Fibroblast of the conjunctiva (primary cell): ENCODE results near the gene CTNNA3.

Experiments used
- DNase-seq: peaks from one replicate; pipeline ENCODE4 v3.0.0-alpha.2; 2010; ENCODE audit warnings: low read depth

The CTNNA3 gene

DNA sequence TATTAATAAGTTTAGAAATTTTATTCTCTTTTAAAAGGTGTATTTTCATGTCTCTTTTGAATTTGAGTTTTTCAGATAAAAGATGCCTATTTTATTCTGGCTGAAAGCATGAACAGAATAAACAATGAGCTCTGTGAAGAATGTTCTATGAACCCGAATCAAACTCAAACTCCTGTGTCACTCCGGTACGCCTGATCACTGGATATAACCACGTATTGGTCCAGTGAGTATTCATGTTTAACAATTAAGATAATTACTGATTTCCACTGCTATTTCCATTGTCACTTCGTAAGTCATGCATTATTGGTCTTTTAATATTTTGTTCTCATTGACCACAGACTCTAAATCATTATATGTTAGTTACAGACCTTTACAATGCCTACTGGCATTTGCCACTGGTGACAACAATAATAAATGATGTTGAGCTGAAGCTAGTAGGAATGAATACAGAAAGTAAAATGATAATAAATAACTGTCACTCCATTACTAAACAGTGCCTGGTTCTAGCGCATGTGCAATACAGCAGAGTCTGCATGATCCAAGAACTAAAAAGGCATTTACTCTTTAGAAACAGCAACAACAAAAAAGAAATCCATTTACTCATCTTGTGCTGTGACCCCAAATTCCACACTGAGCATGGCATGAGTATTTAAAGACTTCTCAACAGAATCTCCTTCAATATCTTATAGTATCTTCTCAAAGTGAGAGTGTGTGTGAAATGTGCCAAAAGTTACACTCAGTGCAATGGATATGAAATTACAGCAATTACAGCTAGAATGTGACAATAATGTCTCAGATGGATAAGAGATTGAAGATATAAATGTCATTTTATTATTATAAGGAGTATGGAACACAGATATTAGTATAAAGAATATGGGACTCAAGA, 1597.2 kb downstream of the CTNNA3 start:
- no peak for DNase-seq

DNA sequence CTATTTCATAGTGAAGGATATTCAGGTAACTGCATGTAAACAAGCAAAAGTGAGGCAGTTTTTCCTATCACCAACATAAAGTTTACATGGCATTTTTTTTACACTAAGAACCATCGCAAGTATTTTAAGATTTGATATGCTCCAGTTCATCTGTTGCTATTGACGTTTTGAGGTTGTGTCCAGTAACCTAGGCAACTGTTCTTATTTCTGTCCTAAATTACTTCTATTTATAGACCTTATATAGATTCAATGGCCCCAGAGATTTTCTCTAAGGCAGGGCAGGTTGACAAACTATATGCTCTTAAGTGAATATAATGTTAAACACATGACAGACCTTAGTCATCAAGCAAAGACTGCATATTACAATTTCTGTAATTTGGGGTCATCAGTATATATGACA, 1600.4 kb downstream of the CTNNA3 start:
- DNase-seq, result no peak

DNA sequence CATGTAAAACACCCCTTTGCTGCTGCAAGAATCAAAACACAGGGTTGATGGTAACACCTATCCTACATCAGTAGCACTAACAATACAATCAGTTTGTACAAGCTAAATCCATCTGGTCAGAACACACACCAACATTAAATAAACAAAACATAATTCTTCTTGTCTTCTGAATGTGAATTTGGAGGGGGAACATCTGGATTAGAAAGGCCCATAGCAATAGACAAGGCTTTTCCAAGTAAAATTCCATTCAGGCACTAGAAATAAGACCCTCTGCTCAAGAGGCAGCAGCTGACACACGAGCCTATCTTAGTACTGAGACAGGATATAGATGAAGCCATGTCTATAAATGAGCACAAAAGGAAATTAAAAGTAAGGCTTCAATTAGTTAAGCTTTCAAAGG, 1610.1 kb downstream of the CTNNA3 start:
- no peak for DNase-seq

DNA sequence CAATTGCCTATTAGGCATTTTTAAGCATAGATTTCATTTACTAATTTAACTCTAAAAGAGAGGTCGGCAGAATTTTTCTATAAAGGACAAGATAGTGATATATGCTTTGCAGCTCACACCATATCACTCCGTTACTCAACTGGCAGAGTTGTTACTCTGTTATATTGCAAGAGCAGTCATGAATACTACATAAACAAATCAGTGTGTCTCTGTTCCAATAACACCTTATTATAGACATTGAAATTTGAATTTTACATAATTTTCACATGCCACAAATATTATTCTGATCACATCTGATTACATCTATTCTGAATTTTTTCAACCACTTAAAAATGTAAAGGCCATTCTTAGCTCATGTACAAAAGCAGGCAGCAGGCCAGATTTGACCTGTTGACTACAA, 1624.1 kb downstream of the CTNNA3 start:
- no peak for DNase-seq

DNA sequence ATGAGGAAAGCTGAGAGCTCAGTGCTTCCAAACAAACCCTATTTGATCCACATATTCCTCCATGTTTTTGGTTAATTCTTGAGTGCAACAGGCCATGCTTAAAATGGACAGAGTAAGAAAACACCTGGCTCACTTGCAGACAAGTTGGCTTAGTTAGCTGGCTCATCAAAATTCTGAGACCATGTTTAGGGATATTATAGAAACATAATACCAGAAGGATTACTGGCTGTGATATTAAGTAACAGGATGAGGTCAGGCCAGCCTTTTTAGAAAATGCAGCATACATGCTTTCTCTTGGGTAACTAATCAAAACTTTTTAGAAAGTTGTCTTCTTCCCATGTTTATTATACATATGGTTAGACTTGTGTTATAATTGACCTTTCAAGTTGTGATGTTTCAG, 1637.4 kb downstream of the CTNNA3 start:
- no peak for DNase-seq

DNA sequence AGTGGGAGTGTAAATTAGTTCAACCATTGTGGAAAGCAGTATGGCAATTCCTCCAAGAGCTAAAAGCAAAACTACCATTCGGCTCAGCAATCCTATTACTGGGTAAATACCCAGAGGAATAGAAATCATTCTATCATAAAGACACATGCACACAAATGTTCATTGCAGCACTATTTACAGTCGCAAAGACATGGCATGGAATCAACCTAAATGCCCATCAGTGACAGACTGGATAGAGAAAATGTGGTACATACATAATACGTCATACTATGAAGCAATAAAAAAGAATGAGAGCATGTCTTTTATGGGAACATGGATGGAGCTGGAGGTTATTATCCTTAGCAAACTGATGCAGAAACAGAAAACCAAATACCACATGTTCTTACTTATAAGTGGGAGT, 1646.7 kb downstream of the CTNNA3 start:
- DNase-seq, result no peak

DNA sequence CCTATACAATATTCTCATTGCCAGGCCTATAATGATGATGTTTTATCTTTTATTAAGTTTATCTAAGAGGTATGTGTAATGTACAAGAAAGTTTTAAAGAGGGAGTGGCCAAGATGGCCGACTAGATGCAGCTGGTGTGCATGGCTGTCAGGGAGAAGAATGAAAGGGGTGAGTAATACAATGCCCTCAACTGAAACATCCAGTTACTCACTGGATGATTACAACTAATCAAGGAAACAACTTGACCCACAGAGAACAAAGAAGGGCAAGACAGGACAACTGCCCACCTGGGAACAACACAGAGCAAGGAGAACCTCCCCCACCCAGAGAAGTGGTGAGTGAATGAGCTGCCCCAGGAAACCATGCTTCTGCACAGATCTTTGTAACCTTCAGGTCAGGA, 1650.1 kb downstream of the CTNNA3 start:
- no peak for DNase-seq

DNA sequence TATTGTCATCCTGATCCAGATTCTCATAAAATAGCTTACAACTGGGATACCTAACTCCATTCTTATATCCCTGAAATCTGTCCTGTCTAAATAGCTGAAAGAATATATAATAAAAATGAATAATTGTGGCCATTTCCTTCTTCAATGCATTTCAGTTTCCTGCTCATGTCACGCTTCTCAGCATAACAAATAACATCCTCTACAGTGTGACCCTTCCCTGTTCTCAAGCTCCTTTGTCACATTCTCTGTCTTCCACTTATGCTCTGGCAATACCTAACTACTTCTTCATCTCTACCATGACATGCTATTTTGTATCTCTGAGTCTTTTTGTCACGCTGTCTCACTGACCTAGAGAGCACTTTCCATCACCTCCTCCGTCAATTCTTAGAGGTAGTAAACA, 1654.2 kb downstream of the CTNNA3 start:
- DNase-seq, result no peak

DNA sequence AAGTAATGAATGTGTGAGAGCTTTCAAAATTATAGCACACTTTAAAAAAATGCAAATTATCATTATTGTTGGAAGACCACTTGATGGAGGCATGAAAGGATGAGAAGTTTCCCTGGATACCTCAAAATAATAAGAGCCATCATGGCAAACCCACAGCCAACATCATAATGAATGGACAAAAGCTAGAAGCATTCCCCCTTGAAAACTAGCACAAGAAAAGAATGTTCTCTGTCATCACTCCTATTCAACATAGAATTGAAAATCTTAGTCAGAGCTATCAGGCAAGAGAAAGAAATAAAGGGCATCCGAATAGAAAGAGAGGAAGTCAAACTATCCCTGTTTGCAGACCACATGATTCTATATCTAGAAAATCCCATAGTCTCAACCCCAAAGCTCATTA, 1657.4 kb downstream of the CTNNA3 start:
- DNase-seq, result no peak

DNA sequence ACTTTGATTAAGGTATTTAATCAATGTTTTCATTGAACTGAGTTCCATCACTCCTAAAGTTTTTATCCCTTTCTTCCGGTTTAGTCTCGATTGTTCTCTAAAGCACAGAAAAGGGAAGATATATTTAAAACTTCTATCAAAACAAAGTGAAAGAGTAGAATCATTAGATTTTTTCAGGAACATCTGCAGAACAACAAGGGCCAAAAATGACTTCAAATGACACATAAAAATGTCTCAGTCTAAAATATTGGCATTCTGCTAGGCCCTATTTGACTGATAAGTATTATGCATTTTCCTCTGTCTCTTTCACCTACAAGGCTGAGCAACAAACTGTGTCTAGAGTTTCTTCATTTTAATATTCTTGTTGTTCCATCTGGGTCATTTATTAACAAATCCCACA, 1669.7 kb downstream of the CTNNA3 start:
- DNase-seq, result no peak

DNA sequence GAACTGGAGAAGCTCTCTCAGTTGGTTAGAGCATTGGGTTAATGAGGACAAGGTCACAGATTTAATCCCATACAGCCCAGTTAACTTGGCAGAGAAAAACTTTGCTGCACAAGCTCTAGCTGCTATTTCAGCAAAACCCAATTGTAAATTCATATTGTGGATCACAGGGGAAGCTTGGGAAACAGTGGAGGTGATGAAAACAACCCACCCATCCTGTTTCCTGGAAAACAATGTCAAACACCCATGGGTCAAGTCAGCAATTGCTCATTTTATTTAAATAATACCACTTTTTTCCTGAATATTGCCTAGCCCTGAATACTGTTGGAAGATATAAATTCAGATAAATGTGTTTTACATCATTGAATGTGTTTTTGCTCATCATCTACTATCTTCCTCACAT, 1670.8 kb downstream of the CTNNA3 start:
- DNase-seq, result no peak

DNA sequence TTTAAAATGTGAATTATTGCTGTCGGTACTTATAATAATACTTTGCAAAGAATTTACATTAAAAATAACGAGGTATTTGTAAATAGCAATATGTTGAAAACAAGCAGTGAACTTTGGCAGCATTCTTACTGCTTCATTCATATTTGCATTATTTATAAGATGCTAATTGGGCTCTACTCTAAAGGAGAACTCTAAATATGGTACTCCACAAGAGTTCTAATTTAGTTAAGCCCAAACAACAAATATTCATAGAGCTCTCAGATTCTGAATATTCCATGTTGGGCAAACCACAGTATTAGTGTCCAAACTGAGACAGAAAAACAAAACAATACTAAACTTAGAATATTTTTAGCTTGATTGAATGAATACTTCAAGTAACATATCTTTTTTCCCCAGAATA, 1674.6 kb downstream of the CTNNA3 start:
- no peak for DNase-seq

DNA sequence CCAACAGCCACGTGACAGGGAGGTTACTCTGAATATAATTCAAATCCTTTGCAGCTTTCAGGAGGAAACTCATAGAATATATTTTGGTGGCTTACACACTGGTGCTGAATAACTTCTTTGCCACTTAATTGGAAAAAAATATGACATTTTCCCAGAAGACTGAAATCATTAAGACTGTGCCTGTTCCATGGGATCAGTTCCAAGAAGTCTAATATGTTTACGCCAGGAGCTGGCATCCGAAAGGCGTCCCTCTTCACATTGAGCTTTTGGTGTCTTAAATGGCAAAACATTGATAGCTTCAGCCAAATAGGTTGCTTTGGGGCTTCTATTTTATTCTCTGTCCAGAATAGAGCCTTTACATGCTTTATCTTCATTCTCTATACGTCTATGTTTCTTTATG, 1687.8 kb downstream of the CTNNA3 start:
- DNase-seq, result no peak

DNA sequence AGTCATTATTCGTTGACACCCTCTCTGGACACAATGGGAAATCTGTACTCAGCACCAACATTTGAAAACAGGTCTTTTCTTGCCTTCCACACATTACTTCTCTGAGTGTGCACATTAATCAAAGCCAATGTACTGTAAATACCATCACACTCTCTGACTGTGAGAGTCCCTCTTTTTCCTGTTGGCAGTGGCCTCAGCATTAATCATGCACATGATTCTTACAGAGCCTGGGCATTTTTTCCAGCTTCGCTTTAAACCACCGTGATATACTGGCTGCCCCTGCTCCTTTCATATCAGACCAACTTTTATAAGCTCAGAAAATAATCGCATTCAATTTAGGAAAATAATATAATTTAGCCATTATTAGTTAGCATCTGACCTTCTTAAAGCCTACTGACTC, 1689.6 kb downstream of the CTNNA3 start:
- no peak for DNase-seq

DNA sequence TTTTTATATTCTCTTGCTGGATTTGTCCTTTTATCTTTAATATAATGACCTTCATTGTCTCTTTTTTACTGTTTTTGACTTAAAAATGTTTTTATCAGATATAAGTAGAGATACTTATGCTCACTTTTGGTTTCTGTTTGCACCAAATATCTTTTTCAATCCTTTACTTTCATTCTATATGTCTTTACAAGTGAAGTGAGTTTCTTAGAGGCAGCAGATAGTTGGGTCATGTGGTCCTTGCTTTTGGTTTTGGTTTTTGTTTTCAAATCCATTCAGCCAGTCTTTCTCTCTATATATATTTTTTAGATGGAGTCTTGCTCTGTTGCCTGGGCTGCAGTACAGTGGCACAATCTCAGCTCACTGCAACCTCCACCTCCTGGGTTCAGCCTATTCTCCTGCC, 1702.5 kb downstream of the CTNNA3 start:
- DNase-seq, result no peak

DNA sequence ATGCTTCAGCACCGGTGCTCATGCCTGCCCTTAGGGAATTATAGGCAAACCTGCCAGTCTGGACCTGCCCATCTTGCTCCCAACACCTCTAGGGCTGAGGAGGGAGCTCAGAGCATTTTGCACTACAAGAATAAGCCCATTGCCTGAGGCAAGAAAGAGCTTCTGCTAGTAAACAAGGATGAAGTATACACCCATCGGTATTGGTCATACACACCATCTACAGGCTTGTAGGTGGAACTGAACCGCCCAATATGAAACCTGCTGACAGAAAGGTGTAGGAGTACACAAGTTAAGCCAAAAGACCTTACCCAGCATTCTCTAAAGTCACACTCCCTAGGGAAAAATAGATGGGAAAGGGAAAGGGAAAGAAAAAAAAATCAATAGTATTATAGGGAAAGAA, 1727.1 kb downstream of the CTNNA3 start:
- DNase-seq, result no peak

DNA sequence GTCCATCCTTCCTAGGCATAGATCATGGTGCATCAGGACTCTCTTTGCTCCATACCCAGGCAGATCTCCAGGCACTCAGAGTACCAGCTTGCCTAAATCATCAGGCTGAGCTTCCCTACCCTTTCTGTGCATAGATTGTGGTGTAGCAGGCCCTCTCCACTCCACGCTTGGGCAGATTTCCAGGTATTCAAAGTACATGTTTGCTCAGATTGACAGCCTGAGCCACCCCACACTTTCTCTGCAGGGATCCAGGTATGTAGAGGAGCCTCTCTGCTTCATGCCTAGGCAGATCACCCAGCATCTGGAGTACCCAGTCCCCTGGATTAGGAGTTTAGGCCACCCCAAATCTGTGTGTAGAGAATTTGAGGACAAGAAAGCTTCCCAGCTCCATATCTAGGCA, 1727.6 kb downstream of the CTNNA3 start:
- no peak for DNase-seq

DNA sequence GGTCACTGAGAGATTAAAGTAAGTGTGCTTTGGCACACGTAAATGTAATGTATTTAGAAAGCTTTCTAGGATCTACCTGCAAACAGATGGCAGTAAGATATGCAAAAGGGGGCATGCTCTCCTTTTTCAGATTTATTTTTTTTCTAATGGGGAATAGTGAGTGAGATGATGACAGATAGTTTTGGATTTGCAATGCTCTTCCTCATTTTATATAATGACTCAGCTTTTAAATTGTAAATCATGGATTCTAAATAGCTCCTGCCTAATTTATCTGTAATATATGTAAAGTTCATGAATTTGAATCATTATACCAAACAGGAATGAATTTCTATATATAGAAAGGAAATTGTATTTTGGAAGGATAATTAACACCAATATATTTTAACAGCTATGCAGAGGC, 1731.8 kb downstream of the CTNNA3 start:
- no peak for DNase-seq

DNA sequence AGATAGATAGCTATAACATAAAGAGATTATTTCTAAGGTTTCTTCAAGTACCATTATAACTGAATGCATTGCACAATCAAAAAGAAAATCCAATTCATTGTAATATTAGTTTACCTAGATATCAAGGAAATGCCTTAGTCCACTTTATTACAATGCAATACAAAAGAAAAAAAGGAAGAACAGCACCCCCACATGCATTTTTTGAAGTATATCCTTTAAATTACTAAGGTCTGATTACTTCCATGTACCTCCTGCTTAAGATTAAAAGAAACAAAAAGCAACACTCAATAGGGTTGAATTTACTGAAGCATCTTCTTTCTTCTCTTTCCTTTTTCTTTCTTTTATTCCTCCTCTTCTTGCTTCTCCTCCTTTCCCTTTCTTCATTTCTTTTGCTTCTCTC, 1743.9 kb downstream of the CTNNA3 start:
- DNase-seq, result no peak

DNA sequence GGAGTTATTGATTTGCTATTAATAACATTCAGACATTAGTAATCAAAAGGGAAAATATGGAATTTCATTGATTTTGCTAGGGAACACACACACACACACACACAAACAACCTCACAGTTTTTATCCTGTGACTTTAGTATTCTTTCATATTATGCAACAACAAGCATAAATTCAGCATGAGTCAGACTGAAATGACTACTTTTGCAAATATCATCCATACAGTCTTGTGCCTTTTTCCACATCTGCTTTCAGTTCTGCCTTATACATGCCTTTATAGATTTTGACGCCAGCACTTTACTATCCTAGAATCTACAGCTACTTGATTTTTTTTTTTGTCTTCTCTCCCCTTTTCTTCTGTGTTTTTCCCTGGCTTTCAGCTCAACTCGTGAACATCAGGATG, 1745.9 kb downstream of the CTNNA3 start:
- no peak for DNase-seq

DNA sequence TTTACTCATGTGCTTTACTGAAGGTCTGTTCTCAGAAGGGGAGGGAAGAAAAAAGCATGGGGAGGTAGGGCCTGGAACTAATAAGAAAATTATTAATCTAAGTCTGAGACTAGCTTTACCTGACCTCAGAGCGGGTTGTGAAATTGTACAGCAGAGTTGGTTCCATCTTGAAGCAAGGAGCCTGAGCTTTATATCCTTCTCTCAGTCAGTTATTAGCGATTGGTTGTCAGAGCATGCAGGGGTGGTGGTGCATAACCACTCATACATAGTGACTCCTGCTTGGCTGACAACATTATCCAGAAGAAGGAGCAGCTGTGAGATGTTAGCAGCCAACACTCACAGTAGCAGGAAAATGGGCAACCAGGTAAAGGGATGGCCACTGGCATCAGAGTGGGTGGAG, 1746.5 kb downstream of the CTNNA3 start:
- no peak for DNase-seq

DNA sequence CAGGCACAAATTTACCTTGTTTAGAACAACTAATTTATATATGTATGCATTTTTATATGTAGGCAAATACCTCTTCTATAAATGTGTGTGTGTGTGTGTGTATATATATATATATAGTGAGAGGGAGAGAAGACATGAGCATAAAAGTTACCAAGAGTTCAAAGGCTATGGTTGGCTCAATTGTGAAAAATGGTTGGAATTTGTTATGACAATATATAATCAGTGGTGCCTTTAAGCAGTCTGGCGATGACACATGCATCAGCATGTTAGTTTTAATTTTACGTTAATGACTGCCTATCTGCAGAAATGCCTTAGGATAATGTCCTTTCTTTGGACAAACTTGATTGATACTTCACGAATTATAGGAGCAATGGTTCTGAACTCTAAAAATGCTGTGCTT, 1750.9 kb downstream of the CTNNA3 start:
- no peak for DNase-seq

DNA sequence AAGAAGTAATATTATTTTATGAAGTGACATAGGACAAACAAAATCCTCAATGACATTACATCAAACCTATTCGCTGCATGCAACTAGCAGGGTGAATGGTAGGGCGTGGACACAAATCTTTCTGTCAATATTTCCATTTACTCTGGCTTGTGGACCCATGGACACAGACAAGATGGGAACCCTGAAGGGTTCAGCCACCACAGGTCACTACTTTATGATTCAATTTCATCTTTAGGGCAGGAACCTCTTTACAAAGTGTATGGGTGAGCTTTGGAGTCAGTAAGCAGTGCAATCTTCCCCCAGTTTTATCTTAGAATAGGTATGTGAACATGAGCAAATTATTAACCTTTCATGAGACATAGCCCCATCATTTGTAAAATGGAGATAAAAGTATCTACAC, 1752.5 kb downstream of the CTNNA3 start:
- DNase-seq, result no peak
